GM12878 (cell line): ENCODE results near the gene PPP1R12A. TPM values are rescaled to one million over a fixed set of nuclear protein-coding genes. Genes with fewer than 3 reads are reported as not detected.

Source experiments
- ATAC-seq: fragments of 200-7000 bp; cut with Tn5 transposase; 3 replicates; pipeline ENCODE4 v1.9.1; 2020; ENCODE audit warnings: mild to moderate bottlenecking, moderate library complexity
- BruUV-seq: library from RNA; stranded (reverse); fragments of 400-500 nt; replicated peaks from 2 replicates; lab custom pipeline; 2021; lab: Mats Ljungman, UMichigan
- CTCF ChIA-PET: fragments of 300-600 bp; sonication (Branson Sonifier 250); formaldehyde crosslinking; extraction: SDS; loops from one replicate; lab custom pipeline; 2021; ENCODE audit warnings: inconsistent platforms; lab: Yijun Ruan, JAX
- POLR2A ChIA-PET: fragments of 350-600 bp; formaldehyde crosslinking; extraction: SDS; loops from one replicate; lab custom pipeline; 2021; ENCODE audit warnings: inconsistent platforms; lab: Charles Lee
- RAD21 ChIA-PET: fragments of 300-600 bp; sonication (Branson Sonifier 250); formaldehyde crosslinking; loops from one replicate; lab custom pipeline; 2023; ENCODE audit warnings: antibody characterized with exemption; ENCODE audit not compliant: unreplicated experiment; lab: Charles Lee
- SMC1A ChIA-PET: fragments of 300-600 bp; sonication (Branson Sonifier 250); formaldehyde crosslinking; loops from one replicate; lab custom pipeline; 2023; ENCODE audit not compliant: unreplicated experiment, uncharacterized antibody; lab: Charles Lee
- DNase-seq: peaks from one replicate; pipeline ENCODE4 v3.0.0-alpha.2; 2011; ENCODE audit warnings: low read depth, low spot score
- FAIRE-seq: peaks from 3 replicates; lab custom pipeline; 2011; peaks lifted over from hg19 to GRCh38; lab: Jason Lieb, UNC
- H2AFZ ChIP-seq: 2 replicates; pipeline ENCODE4 v1.6.0; 2011; ENCODE audit warnings: low read depth, low read length, control low read depth; ENCODE audit not compliant: control insufficient read depth
- H3K27ac ChIP-seq: 2 replicates; pipeline ENCODE4 v1.5.1; 2011; ENCODE audit warnings: control low read depth; ENCODE audit not compliant: control insufficient read depth, insufficient read depth
- H3K27me3 ChIP-seq, 2 experiments: replicated peaks in 1 of 2; 2 replicates each; pipeline versions ENCODE4 v1.6.0 to v1.6.1; 2011; ENCODE audit warnings: low read length in 1 of 2; ENCODE audit not compliant: control insufficient read depth in 2 of 2, insufficient read depth in 2 of 2
- H3K36me3 ChIP-seq, 2 experiments: 2 replicates each; pipeline ENCODE4 v1.5.1; 2011; ENCODE audit warnings: low read length in 1 of 2; ENCODE audit not compliant: control insufficient read depth in 2 of 2, insufficient read depth in 2 of 2
- H3K4me1 ChIP-seq: 2 replicates; pipeline ENCODE4 v1.6.1; 2011; ENCODE audit warnings: mild to moderate bottlenecking, low read length, moderate library complexity, mixed read lengths; ENCODE audit not compliant: control insufficient read depth, insufficient read depth
- H3K4me2 ChIP-seq: 2 replicates; pipeline ENCODE4 v1.6.0; 2011; ENCODE audit warnings: control low read depth; ENCODE audit not compliant: control insufficient read depth, insufficient read depth
- H3K4me3 ChIP-seq: fragments of 200-600 bp; sonication (generic); 2 replicates; pipeline ENCODE4 v1.5.1; 2016
- H3K79me2 ChIP-seq: 2 replicates; pipeline ENCODE4 v1.6.0; 2011; ENCODE audit warnings: low read length; ENCODE audit not compliant: control insufficient read depth, insufficient read depth
- H3K9ac ChIP-seq: 2 replicates; pipeline ENCODE4 v1.8.0; 2011; ENCODE audit warnings: low read length, control low read depth, mixed read lengths; ENCODE audit not compliant: control insufficient read depth, insufficient read depth
- H3K9me3 ChIP-seq: replicated peaks from 3 replicates; pipeline ENCODE4 v1.5.1; 2011; ENCODE audit warnings: mild to moderate bottlenecking, low read length; ENCODE audit not compliant: control insufficient read depth, insufficient read depth
- H4K20me1 ChIP-seq: 2 replicates; pipeline ENCODE4 v1.6.0; 2011; ENCODE audit not compliant: control insufficient read depth, insufficient read depth
- HCFC1 ChIP-seq: fragments of 150-350 bp; IDR thresholded peaks from 2 replicates; pipeline ENCODE4 v1.6.1; 2014; ENCODE audit warnings: low read length
- RAD21 ChIP-seq: IDR thresholded peaks from 2 replicates; pipeline ENCODE4 v1.6.1; 2011; ENCODE audit warnings: mild to moderate bottlenecking, low read depth, low read length, moderate library complexity; ENCODE audit not compliant: insufficient read depth
- SMAD1 ChIP-seq: fragments of 450-650 bp; IDR thresholded peaks from 2 replicates; pipeline ENCODE4 v1.6.1; 2018; ENCODE audit warnings: mild to moderate bottlenecking, low read depth; ENCODE audit not compliant: partially characterized antibody
- SMAD5 ChIP-seq: IDR thresholded peaks from 2 replicates; pipeline ENCODE4 v1.6.1; 2016; ENCODE audit warnings: antibody characterized with exemption, low read depth
- TBL1XR1 ChIP-seq: IDR thresholded peaks from 2 replicates; pipeline ENCODE4 v1.6.1; 2012; ENCODE audit warnings: low read depth, low read length, improper control_type of control experiment
- WGBS: methylation state at CpG from one replicate; pipeline ENCODE4 v1.1.6; 2016; ENCODE audit warnings: low lambda C conversion rate; ENCODE audit not compliant: insufficient replicate concordance, insufficient coverage; ENCODE audit errors: missing lambda C conversion rate; 5-methylcytosine and 5-hydroxymethylcytosine counted together
- in situ Hi-C: fragments of 300-500 bp; cut with MboI; formaldehyde crosslinking; loops from 9 replicates; pipeline ENCODE4 v1.14.3; 2018; ENCODE audit warnings: mixed read lengths
- intact Hi-C: fragments of 100-400 bp; cut with micrococcal nuclease; formaldehyde crosslinking; loops from one replicate; pipeline ENCODE4 v1.14.2; 2022; ENCODE audit not compliant: unreplicated experiment
- polyA plus RNA-seq, 11 experiments: library from polyadenylated mRNA; depleted of rRNA in 4 of 11; unstranded in 6 of 11; stranded (reverse) in 5 of 11; fragments of >200 nt; fragmentation: Nextera tagmentation in 4 of 11; fragmentation: Illumina TruSeq in 1 of 11; extraction: Ambion mirVana in 4 of 11; extraction: Trizol in 1 of 11; gene quantifications; 1 replicate in 1 of 11; 2 replicates in 10 of 11; pipeline versions ENCODE4 v1.2.1 to v1.2.3, GENCODE V29; 2011 to 2016; ENCODE audit warnings: inconsistent platforms in 2 of 11, missing spikeins in 2 of 11, low read depth in 1 of 11
- total RNA-seq, 4 experiments: library from RNA; depleted of rRNA in 3 of 4; stranded (reverse); fragments of >200 nt in 3 of 4; fragmentation: Illumina TruSeq in 1 of 4; extraction: Trizol in 1 of 4; gene quantifications; 2 replicates each; pipeline versions ENCODE4 v1.2.1 to v1.2.3, GENCODE V29; 2013 to 2021

The PPP1R12A gene
- total and polyA plus RNA-seq, 10 of the 15 experiments (the other 5 are each of a cell fraction or from before 2014, with no cell fraction given): 22.8 to 134 (median 51.4) TPM

DNA sequence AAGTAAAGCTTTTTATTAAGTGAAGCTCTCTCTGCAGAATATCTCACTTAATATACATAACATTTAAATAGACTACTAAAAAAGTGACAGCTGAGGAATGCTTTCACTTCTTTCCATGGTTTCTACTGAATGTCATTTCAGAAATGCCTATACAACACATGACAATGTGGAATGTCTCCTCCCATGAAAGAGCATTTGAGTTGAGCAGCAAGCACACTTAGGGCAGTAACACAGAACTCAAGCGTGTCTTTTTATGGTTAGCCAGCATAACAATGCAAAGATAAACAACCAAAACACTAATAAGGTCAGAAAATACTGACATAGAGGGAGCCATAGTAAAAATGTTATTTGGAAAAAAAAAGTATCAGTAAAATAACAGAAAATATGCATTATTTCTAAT, 9.4 kb downstream of the PPP1R12A start:
- no peak for DNase-seq
- RAD21 ChIA-PET: no interaction called here
- Histone ChIP-seq H3K79me2 (peaks cover 96% of the 10 kb centered on the region), H3K9ac (no peak overlapping the region), H3K27ac (no peak overlapping the region), H3K27me3 (no peaks in the 10 kb centered on the region), H3K4me3 (no peak overlapping the region), H3K36me3 (no peaks in the 10 kb centered on the region; a peak in 1 of 4 replicates), H3K4me1 (peaks cover 8% of the 10 kb centered on the region; the same call in 1 of the 2 replicates), H2AFZ (no peak overlapping the region), H3K9me3 (peaks cover 8% of the 10 kb centered on the region), H3K4me2 (no peak overlapping the region), H4K20me1 (no peaks in the 10 kb centered on the region)
- peak; percentile 7 for FAIRE-seq
- TF ChIP-seq HCFC1: no peak
- TF ChIP-seq SMAD5: no peak
- no peak for TF ChIP-seq TBL1XR1
- no peak for TF ChIP-seq SMAD1
- in situ Hi-C loops (loop anchor here (10.0 kb wide), 1 partner anchor 241 kb away; no protein-coding TSS in a partner anchor), intact Hi-C loops (no loop called here)
- ATAC-seq: no peak
- 100% methylated on average over 1 of the region's 1 CpG for WGBS
- POLR2A ChIA-PET: interaction anchor here (0.6 to 0.9 kb wide), 2 partner anchors 9 to 23 kb away, joined by 3 read pairs; no protein-coding TSS in a partner anchor
- CTCF ChIA-PET: interaction anchor here (1.0 kb wide), 2 partner anchors 9 to 22 kb away, joined by 3 to 4 read pairs; no protein-coding TSS in a partner anchor
- BruUV-seq: no TSS peak
- SMC1A ChIA-PET: interaction anchor here (0.7 to 1.3 kb wide), 5 partner anchors 11 to 22 kb away, joined by 3 to 6 read pairs (median 4); no protein-coding TSS in a partner anchor

GRCh38 chr12:79921786-79922185, 13.1 kb downstream of the PPP1R12A start:
- ChIA-PET RAD21 (no interaction called here), CTCF (no interaction called here), SMC1A (interaction anchor here (0.9 kb wide), 1 partner anchor 14 kb away, joined by 3 read pairs; no protein-coding TSS in a partner anchor), POLR2A (no interaction called here)
- intact Hi-C loops (no loop called here), in situ Hi-C loops (loop anchor here (10.0 kb wide), 1 partner anchor 237 kb away; no protein-coding TSS in a partner anchor)
- Histone ChIP-seq H2AFZ (no peak overlapping the region), H3K79me2 (peaks cover 90% of the 10 kb centered on the region), H3K4me2 (no peak overlapping the region), H3K36me3 (no peaks in the 10 kb centered on the region; a peak in 1 of 4 replicates), H3K4me1 (no peaks in the 10 kb centered on the region), H3K27me3 (no peaks in the 10 kb centered on the region), H3K9me3 (peaks cover 11% of the 10 kb centered on the region), H3K9ac (no peak overlapping the region), H3K27ac (no peak overlapping the region), H3K4me3 (no peak overlapping the region), H4K20me1 (no peaks in the 10 kb centered on the region)
- ATAC-seq (no peak; the same call in 2 of the 3 replicates), FAIRE-seq (no peak), DNase-seq (no peak)
- no peak for TF ChIP-seq RAD21
- no TSS peak for BruUV-seq
- WGBS: 100% methylated on average over 1 of the region's 1 CpG
